Cardiac muscle cell (in vitro differentiated cells and primary cell): Measurements from ENCODE around the gene CDC27. TPM values are rescaled to one million over a fixed set of nuclear protein-coding genes. Genes with fewer than 3 reads are reported as not detected.

Experiments
- DNase-seq, 2 donors: peaks; one replicate each; pipeline versions ENCODE4 v3.0.0 to v3.0.0-alpha.2; 2010 to 2017; ENCODE audit warnings: low read depth in 1 of 2, low spot score in 1 of 2
- H3K27ac ChIP-seq: fragments of 200-600 bp; sonication (generic); 2 replicates; pipeline ENCODE4 v1.5.1; 2016
- H3K27me3 ChIP-seq: fragments of 200-600 bp; sonication (generic); 2 replicates; pipeline ENCODE4 v1.6.0; 2016; ENCODE audit warnings: control low read depth
- H3K36me3 ChIP-seq: fragments of 200-600 bp; sonication (generic); 2 replicates; pipeline ENCODE4 v1.5.1; 2016; ENCODE audit warnings: control low read depth
- H3K4me1 ChIP-seq: fragments of 200-600 bp; sonication (generic); 2 replicates; pipeline ENCODE4 v1.8.1; 2017; ENCODE audit warnings: low read depth, mild to moderate bottlenecking, mixed run types
- H3K4me3 ChIP-seq: fragments of 200-600 bp; sonication (generic); 2 replicates; pipeline ENCODE4 v1.5.1; 2016; ENCODE audit warnings: mild to moderate bottlenecking
- H3K9me3 ChIP-seq: fragments of 200-600 bp; sonication (generic); 2 replicates; pipeline ENCODE4 v1.5.1; 2017; ENCODE audit warnings: low read depth, mild to moderate bottlenecking, control low read depth
- polyA plus RNA-seq: library from polyadenylated mRNA; unstranded; fragments of >200 nt; fragmentation: Nextera tagmentation; extraction: Ambion mirVana; gene quantifications from 2 replicates; pipeline ENCODE4 v1.2.1, GENCODE V29; 2016
- total RNA-seq: library from RNA; depleted of rRNA; stranded (reverse); fragments of >200 nt; gene quantifications from 2 replicates; pipeline ENCODE4 v1.2.3, GENCODE V29; 2016
- TF ChIP-seq, protein P1 (sequence below): IDR thresholded peaks from 2 replicates; pipeline ENCODE4 v1.5.1; 2012; ENCODE audit warnings: low read depth, mild to moderate bottlenecking, low read length

Gene CDC27
- total and polyA plus RNA-seq, 2 experiments from 2014 or later: 52.9 to 85.4 TPM

GRCh38 chr17:47205419-47205963, 16.4 kb upstream of the CDC27 start:
- H3K36me3 ChIP-seq: peaks cover 5% of the 10 kb centered on the region
- H3K27me3 ChIP-seq: no peaks in the 10 kb centered on the region
- peaks cover 47% of the 10 kb centered on the region for H3K4me1 ChIP-seq
- TF ChIP-seq, protein P1, sequence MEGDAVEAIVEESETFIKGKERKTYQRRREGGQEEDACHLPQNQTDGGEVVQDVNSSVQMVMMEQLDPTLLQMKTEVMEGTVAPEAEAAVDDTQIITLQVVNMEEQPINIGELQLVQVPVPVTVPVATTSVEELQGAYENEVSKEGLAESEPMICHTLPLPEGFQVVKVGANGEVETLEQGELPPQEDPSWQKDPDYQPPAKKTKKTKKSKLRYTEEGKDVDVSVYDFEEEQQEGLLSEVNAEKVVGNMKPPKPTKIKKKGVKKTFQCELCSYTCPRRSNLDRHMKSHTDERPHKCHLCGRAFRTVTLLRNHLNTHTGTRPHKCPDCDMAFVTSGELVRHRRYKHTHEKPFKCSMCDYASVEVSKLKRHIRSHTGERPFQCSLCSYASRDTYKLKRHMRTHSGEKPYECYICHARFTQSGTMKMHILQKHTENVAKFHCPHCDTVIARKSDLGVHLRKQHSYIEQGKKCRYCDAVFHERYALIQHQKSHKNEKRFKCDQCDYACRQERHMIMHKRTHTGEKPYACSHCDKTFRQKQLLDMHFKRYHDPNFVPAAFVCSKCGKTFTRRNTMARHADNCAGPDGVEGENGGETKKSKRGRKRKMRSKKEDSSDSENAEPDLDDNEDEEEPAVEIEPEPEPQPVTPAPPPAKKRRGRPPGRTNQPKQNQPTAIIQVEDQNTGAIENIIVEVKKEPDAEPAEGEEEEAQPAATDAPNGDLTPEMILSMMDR: no peak
- no peaks in the 10 kb centered on the region for H3K9me3 ChIP-seq
- DNase-seq: peak; percentile 81 to 85
- H3K4me3 ChIP-seq: no peak overlapping the region
- peak overlapping the region; percentile 100 for H3K27ac ChIP-seq

- H3K4me3 ChIP-seq: no peak overlapping the region
- H3K9me3 ChIP-seq: no peaks in the 10 kb centered on the region
- H3K27me3 ChIP-seq: no peaks in the 10 kb centered on the region
- peak in 1 of 2 donors; percentile 30 for DNase-seq
- TF ChIP-seq, protein P1: no peak
- peaks cover 4% of the 10 kb centered on the region for H3K36me3 ChIP-seq
- peak overlapping the region; percentile 100 for H3K27ac ChIP-seq
- peaks cover 47% of the 10 kb centered on the region for H3K4me1 ChIP-seq
Measured at GRCh38 chr17:47204722-47205418, 15.8 kb upstream of the CDC27 start.

GRCh38 chr17:47203984-47204721, 15.1 kb upstream of the CDC27 start:
- Histone ChIP-seq H3K36me3 (no peaks in the 10 kb centered on the region), H3K4me3 (no peak overlapping the region)
- TF ChIP-seq, protein P1: no peak

GRCh38 chr17:47201166-47201565, 12.1 kb upstream of the CDC27 start:
- no peaks in the 10 kb centered on the region for H3K9me3 ChIP-seq
- TF ChIP-seq, protein P1: no peak
- no peaks in the 10 kb centered on the region for H3K36me3 ChIP-seq
- no peak overlapping the region for H3K27ac ChIP-seq
- H3K4me3 ChIP-seq: no peak overlapping the region
- no peak for DNase-seq
- peaks cover 25% of the 10 kb centered on the region for H3K4me1 ChIP-seq
- no peaks in the 10 kb centered on the region for H3K27me3 ChIP-seq

More at GRCh38 chr17:47203984-47204721, 15.1 kb upstream of the CDC27 start:
- Histone ChIP-seq H3K4me1 (peaks cover 47% of the 10 kb centered on the region), H3K9me3 (no peaks in the 10 kb centered on the region), H3K27me3 (no peaks in the 10 kb centered on the region), H3K27ac (peak overlapping the region; percentile 100)
- peak in 1 of 2 donors; percentile 34 for DNase-seq

- Histone ChIP-seq H3K36me3 (no peaks in the 10 kb centered on the region), H3K4me3 (no peak overlapping the region), H3K27ac (no peak overlapping the region), H3K27me3 (no peaks in the 10 kb centered on the region), H3K9me3 (no peaks in the 10 kb centered on the region), H3K4me1 (peaks cover 17% of the 10 kb centered on the region)
- TF ChIP-seq, protein P1: no peak
- no peak for DNase-seq
Measured at GRCh38 chr17:47200325-47200664, 11.2 kb upstream of the CDC27 start.
